Measurements from ENCODE around the gene LRRC8B. TPM values are rescaled to one million over a fixed set of nuclear protein-coding genes. Genes with fewer than 3 reads are reported as not detected.

LRRC8B gene
- polyA plus RNA-seq, 3 donors, result 4.5 to 9.1 (median 7.9) TPM

GRCh38 chr1:89535537-89535936, 10.9 kb downstream of the LRRC8B start:
- Histone ChIP-seq H3K4me1 (ENCODE audit: control insufficient read depth in 1 of 2, insufficient read depth in 2 of 2, low read length in 2 of 2) (peaks cover 16 to 26% of the 10 kb centered on the region in 2 donors), H2AFZ (ENCODE audit: insufficient read depth, low read depth, low read length, poor library complexity, severe bottlenecking) (no peak overlapping the region), H3K9me3 (replicated peaks in 1 of 2; ENCODE audit: control insufficient read depth in 1 of 2, insufficient read depth in 1 of 2, low read length in 2 of 2) (no peaks in the 10 kb centered on the region), H4K20me1 (ENCODE audit: insufficient read depth, low read length) (peaks cover 78% of the 10 kb centered on the region), H3K36me3 (replicated peaks in 1 of 2; ENCODE audit: control insufficient read depth in 1 of 2, insufficient read depth in 2 of 2, low read length in 2 of 2) (peaks cover 0 to 5% of the 10 kb centered on the region in 2 donors), H3K4me3 (replicated peaks in 1 of 3; ENCODE audit: low read depth in 2 of 3, low read length in 3 of 3) (no peak overlapping the region), H3K27ac (ENCODE audit: low read depth in 1 of 2, low read length in 2 of 2) (no peak overlapping the region), H3K4me2 (replicated peaks; ENCODE audit: extremely low read depth, low read length, poor library complexity, severe bottlenecking) (no peak overlapping the region), H3K79me2 (ENCODE audit: insufficient read depth, low read length) (peaks cover 91% of the 10 kb centered on the region), H3K27me3 (ENCODE audit: control insufficient read depth in 2 of 2, insufficient read depth in 2 of 2, low read length in 2 of 2) (no peaks in the 10 kb centered on the region), H3K9ac (ENCODE audit: insufficient read depth, low read length, poor library complexity, severe bottlenecking) (no peak overlapping the region)
- intact Hi-C loops (cut with micrococcal nuclease), result loop anchor here (5.0 to 10.0 kb wide), 2 partner anchors 47 to 459 kb away; partner anchors contain the start of gene ZNF326 (in 1 of the 2)
- H3K4me1 Mint-ChIP-seq, result peaks cover 41% of the 10 kb centered on the region
- TF ChIP-seq CTCF (IDR thresholded peaks at IDR 0.05), result no peak
- peaks cover 0 to 3% (median 1%) of the 10 kb centered on the region in 3 donors for H3K27me3 Mint-ChIP-seq (ENCODE audit: low read depth in 3 of 3)
- peaks cover 9 to 13% of the 10 kb centered on the region in 2 donors for H3K36me3 Mint-ChIP-seq
- peaks cover 0 to 4% (median 2%) of the 10 kb centered on the region in 7 donors for H3K9me3 Mint-ChIP-seq
- no CpG with 5 or more reads among the region's 2 CpGs for WGBS (ENCODE audit: insufficient coverage)
- no peak overlapping the region for H3K4me3 Mint-ChIP-seq
- no peak overlapping the region for H3K27ac Mint-ChIP-seq
- no peak for DNase-seq

GRCh38 chr1:89536555-89537341, 12.1 kb downstream of the LRRC8B start:
- Histone ChIP-seq H3K4me2 (replicated peaks; ENCODE audit: extremely low read depth, low read length, poor library complexity, severe bottlenecking) (no peak overlapping the region), H3K9me3 (replicated peaks in 1 of 2; ENCODE audit: control insufficient read depth in 1 of 2, insufficient read depth in 1 of 2, low read length in 2 of 2) (no peaks in the 10 kb centered on the region), H3K9ac (ENCODE audit: insufficient read depth, low read length, poor library complexity, severe bottlenecking) (no peak overlapping the region), H3K79me2 (ENCODE audit: insufficient read depth, low read length) (peaks cover 90% of the 10 kb centered on the region), H3K4me3 (replicated peaks in 1 of 3; ENCODE audit: low read depth in 2 of 3, low read length in 3 of 3) (no peak overlapping the region), H3K27me3 (ENCODE audit: control insufficient read depth in 2 of 2, insufficient read depth in 2 of 2, low read length in 2 of 2) (no peaks in the 10 kb centered on the region), H3K4me1 (ENCODE audit: control insufficient read depth in 1 of 2, insufficient read depth in 2 of 2, low read length in 2 of 2) (peaks cover 16 to 27% of the 10 kb centered on the region in 2 donors), H4K20me1 (ENCODE audit: insufficient read depth, low read length) (peaks cover 70% of the 10 kb centered on the region), H2AFZ (ENCODE audit: insufficient read depth, low read depth, low read length, poor library complexity, severe bottlenecking) (no peak overlapping the region), H3K36me3 (replicated peaks in 1 of 2; ENCODE audit: control insufficient read depth in 1 of 2, insufficient read depth in 2 of 2, low read length in 2 of 2) (peaks cover 0 to 5% of the 10 kb centered on the region in 2 donors), H3K27ac (ENCODE audit: low read depth in 1 of 2, low read length in 2 of 2) (no peak overlapping the region)
- Mint-ChIP-seq H3K27me3 (ENCODE audit: low read depth in 3 of 3) (peaks cover 0 to 3% (median 1%) of the 10 kb centered on the region in 3 donors), H3K4me1 (peaks cover 39% of the 10 kb centered on the region), H3K27ac (no peak overlapping the region), H3K36me3 (peaks cover 13 to 14% of the 10 kb centered on the region in 2 donors), H3K9me3 (peaks cover 0 to 4% (median under 1%) of the 10 kb centered on the region in 7 donors), H3K4me3 (no peak overlapping the region)
- 98% methylated on average over 4 of the region's 5 CpGs for WGBS (ENCODE audit: insufficient coverage)
- DNase-seq, result no peak
- intact Hi-C loops (cut with micrococcal nuclease), result loop anchor here (5.0 to 10.0 kb wide), 2 partner anchors 46 to 458 kb away; partner anchors contain the start of gene ZNF326 (in 1 of the 2)
- no peak for TF ChIP-seq CTCF (IDR thresholded peaks at IDR 0.05)
